H9 (cell line): ENCODE data around the gene VSTM2L. TPM values are rescaled to one million over a fixed set of nuclear protein-coding genes. Genes with fewer than 3 reads are reported as not detected.

ENCODE experiments used
- DNase-seq: peaks from one replicate; pipeline ENCODE4 v3.0.0-alpha.2; 2017
- H2AFZ ChIP-seq: one replicate; pipeline ENCODE4 v1.6.1; 2013; ENCODE audit warnings: mild to moderate bottlenecking, low read length, control low read depth, moderate library complexity
- H2AK5ac ChIP-seq: 2 replicates; pipeline ENCODE4 v1.6.1; 2013; ENCODE audit warnings: low read length, control low read depth, mixed read lengths; ENCODE audit not compliant: insufficient read length
- H2BK120ac ChIP-seq: one replicate; pipeline ENCODE4 v1.6.1; 2013; ENCODE audit warnings: low read depth, mild to moderate bottlenecking, low read length, control low read depth, inconsistent platforms; ENCODE audit not compliant: poor library complexity, severe bottlenecking
- H2BK12ac ChIP-seq: 2 replicates; pipeline ENCODE4 v1.6.1; 2013; ENCODE audit warnings: low read length, control low read depth, mixed read lengths, low read depth; ENCODE audit not compliant: insufficient read length
- H2BK15ac ChIP-seq: 2 replicates; pipeline ENCODE4 v1.6.1; 2013; ENCODE audit warnings: low read depth, low read length, control low read depth
- H2BK20ac ChIP-seq: one replicate; pipeline ENCODE4 v1.6.1; 2013; ENCODE audit warnings: low read depth, mild to moderate bottlenecking, low read length, control low read depth, inconsistent platforms; ENCODE audit not compliant: poor library complexity, severe bottlenecking
- H2BK5ac ChIP-seq: 2 replicates; pipeline ENCODE4 v1.6.1; 2013; ENCODE audit warnings: low read length, control low read depth, mixed read lengths; ENCODE audit not compliant: insufficient read length
- H3K14ac ChIP-seq: 2 replicates; pipeline ENCODE4 v1.6.1; 2013; ENCODE audit warnings: low read length, control low read depth; ENCODE audit not compliant: insufficient read depth
- H3K18ac ChIP-seq: 2 replicates; pipeline ENCODE4 v1.6.1; 2013; ENCODE audit warnings: low read depth, mild to moderate bottlenecking, mixed read lengths, low read length, control low read depth; ENCODE audit not compliant: insufficient read length
- H3K23ac ChIP-seq: 2 replicates; pipeline ENCODE4 v1.6.1; 2013; ENCODE audit warnings: low read length, control low read depth, mixed read lengths, low read depth; ENCODE audit not compliant: insufficient read length
- H3K23me2 ChIP-seq: 2 replicates; pipeline ENCODE4 v1.6.1; 2013; ENCODE audit warnings: low read depth, mild to moderate bottlenecking, mixed read lengths, low read length, control low read depth; ENCODE audit not compliant: insufficient read length, poor library complexity, severe bottlenecking
- H3K27ac ChIP-seq: 2 replicates; pipeline ENCODE4 v1.5.1; 2013; ENCODE audit warnings: low read length, control low read depth, mixed read lengths, low read depth; ENCODE audit not compliant: insufficient read length
- H3K27me3 ChIP-seq: 2 replicates; pipeline ENCODE4 v1.6.1; 2013; ENCODE audit warnings: low read length, control low read depth, inconsistent platforms; ENCODE audit not compliant: insufficient read depth
- H3K4ac ChIP-seq: 2 replicates; pipeline ENCODE4 v1.6.1; 2013; ENCODE audit warnings: low read depth, mild to moderate bottlenecking, control low read depth, inconsistent platforms, low read length, moderate library complexity
- H3K4me1 ChIP-seq: 2 replicates; pipeline ENCODE4 v1.6.1; 2013; ENCODE audit warnings: low read length, control low read depth, inconsistent platforms; ENCODE audit not compliant: insufficient read depth
- H3K4me2 ChIP-seq: 2 replicates; pipeline ENCODE4 v1.6.1; 2013; ENCODE audit warnings: low read length, control low read depth, mixed read lengths; ENCODE audit not compliant: insufficient read length, insufficient read depth
- H3K56ac ChIP-seq: 2 replicates; pipeline ENCODE4 v1.6.1; 2013; ENCODE audit warnings: low read depth, mild to moderate bottlenecking, mixed read lengths, low read length, control low read depth; ENCODE audit not compliant: insufficient read length
- H3K79me1 ChIP-seq: 2 replicates; pipeline ENCODE4 v1.6.1; 2013; ENCODE audit warnings: low read depth, mild to moderate bottlenecking, moderate library complexity, low read length, control low read depth, inconsistent platforms; ENCODE audit not compliant: insufficient read depth, poor library complexity, severe bottlenecking
- H3K79me2 ChIP-seq: 2 replicates; pipeline ENCODE4 v1.6.1; 2013; ENCODE audit warnings: low read length, control low read depth, inconsistent platforms; ENCODE audit not compliant: insufficient read depth
- H3K9ac ChIP-seq: 2 replicates; pipeline ENCODE4 v1.6.1; 2013; ENCODE audit warnings: low read length, control low read depth, mixed read lengths; ENCODE audit not compliant: insufficient read length; ENCODE audit errors: extremely low read depth
- H3K9me3 ChIP-seq: one replicate; pipeline ENCODE4 v1.6.1; 2013; ENCODE audit warnings: low read depth, low read length, inconsistent platforms; ENCODE audit not compliant: control insufficient read depth
- H3T11ph ChIP-seq: one replicate; pipeline ENCODE4 v1.6.1; 2013; ENCODE audit warnings: mild to moderate bottlenecking, low read length, control low read depth, inconsistent platforms
- H4K20me1 ChIP-seq: one replicate; pipeline ENCODE4 v1.6.1; 2013; ENCODE audit not compliant: control insufficient read depth, insufficient read length, insufficient read depth
- H4K5ac ChIP-seq: 2 replicates; pipeline ENCODE4 v1.6.1; 2013; ENCODE audit warnings: low read depth, mild to moderate bottlenecking, mixed read lengths, low read length, control low read depth; ENCODE audit not compliant: insufficient read length
- H4K8ac ChIP-seq: replicated peaks from 2 replicates; pipeline ENCODE4 v1.6.1; 2013; ENCODE audit warnings: low read length, control low read depth, mixed read lengths, low read depth; ENCODE audit not compliant: insufficient read length
- H4K91ac ChIP-seq: 2 replicates; pipeline ENCODE4 v1.6.1; 2013; ENCODE audit warnings: low read depth, mild to moderate bottlenecking, moderate library complexity, mixed read lengths, low read length, control low read depth; ENCODE audit not compliant: insufficient read length
- H3K27ac Mint-ChIP-seq, 3 experiments: 2 replicates in 2 of 3; 3 replicates in 1 of 3; pipeline ENCODE4 v1.8.0; 2020 to 2021; ENCODE audit warnings: mixed read lengths in 3 of 3, mild to moderate bottlenecking in 1 of 3, moderate library complexity in 1 of 3
- H3K27me3 Mint-ChIP-seq: 2 replicates; pipeline ENCODE4 v1.8.0; 2021; ENCODE audit warnings: low read depth, mild to moderate bottlenecking, moderate library complexity, mixed read lengths
- H3K36me3 Mint-ChIP-seq, 3 experiments: 2 replicates in 2 of 3; 3 replicates in 1 of 3; pipeline ENCODE4 v1.8.0; 2020 to 2021; ENCODE audit warnings: low read depth in 3 of 3, mixed read lengths in 3 of 3; ENCODE audit not compliant: insufficient read depth in 1 of 3
- H3K4me1 Mint-ChIP-seq, 2 experiments: 2 replicates each; pipeline ENCODE4 v1.8.0; 2020; ENCODE audit warnings: mixed read lengths in 2 of 2
- H3K4me3 Mint-ChIP-seq, 2 experiments: 2 replicates in 1 of 2; 3 replicates in 1 of 2; pipeline ENCODE4 v1.8.0; 2020 to 2021; ENCODE audit warnings: mild to moderate bottlenecking in 2 of 2, mixed read lengths in 2 of 2, moderate library complexity in 1 of 2
- H3K9me3 Mint-ChIP-seq, 2 experiments: 2 replicates in 1 of 2; 3 replicates in 1 of 2; pipeline ENCODE4 v1.8.0; 2020; ENCODE audit warnings: mild to moderate bottlenecking in 2 of 2, mixed read lengths in 2 of 2, moderate library complexity in 1 of 2
- CTCF ChIP-seq: fragments of 200-600 bp; sonication (generic); conservative IDR thresholded peaks from 3 replicates; pipeline ENCODE4 v1.8.0; 2021; ENCODE audit warnings: antibody characterized with exemption, mild to moderate bottlenecking
- WGBS: extraction: QIAGEN DNeasy Blood & Tissue Kit; methylation state at CpG from one replicate; pipeline ENCODE4 v1.1.7; 2013; ENCODE audit warnings: missing lambda C conversion rate, low lambda C conversion rate, mixed read lengths; ENCODE audit not compliant: insufficient read length; ENCODE audit errors: extremely low coverage; 5-methylcytosine and 5-hydroxymethylcytosine counted together
- total RNA-seq: library from RNA; stranded (reverse); gene quantifications from 2 replicates; pipeline ENCODE4 v1.2.1, GENCODE V29; 2021

The VSTM2L gene
- total RNA-seq, 1 experiment from 2014 or later = 2.1 TPM

GRCh38 chr20:37915800-37916570, 13.1 kb downstream of the VSTM2L start:
- Histone ChIP-seq H3K9me3 (no peaks in the 10 kb centered on the region), H3K23me2 (peaks cover 11% of the 10 kb centered on the region), H4K91ac (no peak overlapping the region), H3K4me2 (peak overlapping the region; percentile 84), H4K5ac (no peak overlapping the region), H2BK120ac (no peak overlapping the region), H3K56ac (no peak overlapping the region), H3K27ac (no peak overlapping the region), H3T11ph (no peak overlapping the region), H4K20me1 (no peaks in the 10 kb centered on the region), H3K79me1 (no peaks in the 10 kb centered on the region), H3K23ac (no peak overlapping the region), H3K9ac (no peak overlapping the region), H3K79me2 (no peaks in the 10 kb centered on the region), H2BK5ac (no peak overlapping the region), H3K14ac (0 out of 2 replicates have a peak overlapping the region, but pooled peaks have one; percentile 3), H3K4me1 (peaks cover 4% of the 10 kb centered on the region; the same call in 1 of the 2 replicates), H2BK20ac (no peak overlapping the region), H2AK5ac (no peak overlapping the region), H3K4ac (no peak overlapping the region), H2BK15ac (no peak overlapping the region), H2BK12ac (no peak overlapping the region), H3K18ac (no peak overlapping the region), H3K27me3 (no peaks in the 10 kb centered on the region; the same call in 1 of the 2 replicates), H2AFZ (no peak overlapping the region), H4K8ac (no peak overlapping the region)
- no peaks in the 10 kb centered on the region for H3K36me3 Mint-ChIP-seq
- peaks cover 57% of the 10 kb centered on the region for H3K27me3 Mint-ChIP-seq
- no CpG with 5 or more reads among the region's 21 CpGs for WGBS
- H3K27ac Mint-ChIP-seq = peak overlapping the region in 2 of 3 experiments; percentile 70 to 74; a peak in 4 of 7 replicates
- no peak for TF ChIP-seq CTCF
- H3K4me1 Mint-ChIP-seq = peaks cover 55 to 74% of the 10 kb centered on the region in 2 experiments
- peak overlapping the region; percentile 65 to 79 for H3K4me3 Mint-ChIP-seq
- peak; percentile 65 for DNase-seq
- H3K9me3 Mint-ChIP-seq = no peaks in the 10 kb centered on the region
